K562 (cell line): Measurements from ENCODE around the gene CTDSP2. TPM values are rescaled to one million over a fixed set of nuclear protein-coding genes. Genes with fewer than 3 reads are reported as not detected.

ENCODE experiments used
- ATAC-seq: fragments of 200-7000 bp; cut with Tn5 transposase; 3 replicates; pipeline ENCODE4 v1.9.1; 2020; ENCODE audit warnings: moderate library complexity
- BruUV-seq: library from RNA; stranded (reverse); fragments of 400-500 nt; replicated peaks from 2 replicates; lab custom pipeline; 2021; lab: Mats Ljungman, UMichigan
- CTCF ChIA-PET: fragments of 300-600 bp; formaldehyde crosslinking; extraction: SDS; loops from one replicate; lab custom pipeline; 2021; ENCODE audit warnings: low intra/inter-chr PET ratio; lab: Yijun Ruan, JAX
- POLR2A ChIA-PET: fragments of 300-600, 350-650 bp; sonication (Branson Sonifier 250); formaldehyde crosslinking; extraction: SDS; loops from one replicate; lab custom pipeline; 2021; ENCODE audit warnings: antibody characterized with exemption, inconsistent platforms; lab: Yijun Ruan, JAX
- DNase-seq, 4 experiments: peaks; one replicate each; pipeline versions ENCODE4 v3.0.0 to v3.0.0-alpha.2; 2011 to 2018; ENCODE audit warnings: low spot score in 3 of 4, mixed read lengths in 3 of 4; ENCODE audit errors: extremely low read depth in 1 of 4
- FAIRE-seq: peaks from 2 replicates; lab custom pipeline; 2011; peaks lifted over from hg19 to GRCh38; lab: Jason Lieb, UNC
- H2AFZ ChIP-seq: 2 replicates; pipeline ENCODE4 v1.6.0; 2011; ENCODE audit warnings: low read depth, low read length, control low read depth, inconsistent platforms
- H3K27ac ChIP-seq: fragments of 200-600 bp; 3 replicates; pipeline ENCODE4 v1.8.0; 2011; ENCODE audit warnings: low read depth, mild to moderate bottlenecking, control low read depth, inconsistent platforms, low read length, moderate library complexity, mixed read lengths; ENCODE audit errors: extremely low read depth
- H3K27me3 ChIP-seq, 2 experiments: fragments of 300-600 bp in 1 of 2; 2 replicates in 1 of 2; 3 replicates in 1 of 2; pipeline versions ENCODE4 v1.6.0 to v1.8.0; 2011; ENCODE audit warnings: inconsistent platforms in 2 of 2, low read length in 2 of 2, mild to moderate bottlenecking in 1 of 2, mixed read lengths in 1 of 2, moderate library complexity in 1 of 2; ENCODE audit not compliant: control insufficient read depth in 2 of 2, insufficient read depth in 2 of 2
- H3K36me3 ChIP-seq: fragments of 300-600 bp; 3 replicates; pipeline ENCODE4 v1.8.0; 2011; ENCODE audit warnings: mild to moderate bottlenecking, low read length, inconsistent platforms; ENCODE audit not compliant: control insufficient read depth, insufficient read depth
- H3K4me1 ChIP-seq, 2 experiments: fragments of 200-600 bp in 1 of 2; replicated peaks in 1 of 2; 2 replicates in 1 of 2; 3 replicates in 1 of 2; pipeline versions ENCODE4 v1.5.1 to v1.8.0; 2011; ENCODE audit warnings: inconsistent platforms in 2 of 2, low read length in 2 of 2, mild to moderate bottlenecking in 1 of 2, mixed read lengths in 1 of 2, moderate library complexity in 1 of 2; ENCODE audit not compliant: control insufficient read depth in 2 of 2, insufficient read depth in 2 of 2
- H3K4me2 ChIP-seq: 2 replicates; pipeline ENCODE4 v1.6.1; 2011; ENCODE audit warnings: low read length, control low read depth, inconsistent platforms, mixed read lengths; ENCODE audit not compliant: insufficient read depth
- H3K4me3 ChIP-seq: fragments of 200-600 bp; sonication (generic), shearing (Covaris generic); 2 replicates; pipeline ENCODE4 v1.5.1; 2016; ENCODE audit warnings: control low read depth, inconsistent platforms
- H3K79me2 ChIP-seq: fragments of 200-600 bp; 3 replicates; pipeline ENCODE4 v1.8.0; 2011; ENCODE audit warnings: low read length, inconsistent platforms; ENCODE audit not compliant: control insufficient read depth, insufficient read depth
- H3K9ac ChIP-seq, 2 experiments: 2 replicates each; pipeline versions ENCODE4 v1.6.0 to v1.6.1; 2011; ENCODE audit warnings: low read depth in 2 of 2, low read length in 2 of 2, control low read depth in 1 of 2, inconsistent platforms in 1 of 2, mild to moderate bottlenecking in 1 of 2, mixed read lengths in 1 of 2; ENCODE audit not compliant: insufficient read depth in 1 of 2
- H3K9me1 ChIP-seq: one replicate; pipeline ENCODE4 v1.6.0; 2011; ENCODE audit warnings: inconsistent platforms, mild to moderate bottlenecking, low read length, moderate library complexity; ENCODE audit not compliant: control insufficient read depth, insufficient read depth
- H3K9me3 ChIP-seq: replicated peaks from 2 replicates; pipeline ENCODE4 v1.5.1; 2011; ENCODE audit warnings: low read depth, low read length, inconsistent platforms; ENCODE audit not compliant: control insufficient read depth, insufficient read depth
- H4K20me1 ChIP-seq: replicated peaks from 2 replicates; pipeline ENCODE4 v1.6.1; 2011; ENCODE audit warnings: low read length, inconsistent platforms, mixed read lengths; ENCODE audit not compliant: control insufficient read depth, insufficient read depth
- CC2D1A ChIP-seq: fragments of 450-650 bp; IDR thresholded peaks from 2 replicates; pipeline ENCODE4 v1.6.1; 2017; ENCODE audit warnings: mild to moderate bottlenecking
- CXXC5 ChIP-seq: fragments of 250-450 bp; sonication (Bioruptor Pico); IDR thresholded peaks from 2 replicates; pipeline ENCODE4 v1.8.0; 2022; ENCODE audit warnings: inconsistent platforms, mild to moderate bottlenecking, moderate library complexity
- FOXK1 ChIP-seq: sonication (generic); formaldehyde crosslinking; IDR thresholded peaks from 2 replicates; pipeline ENCODE4 v1.8.0; 2022; ENCODE audit warnings: missing genetic modification reagents, mild to moderate bottlenecking, borderline replicate concordance
- FOXK2 ChIP-seq, 2 experiments: fragments of 450-650 bp; IDR thresholded peaks in 1 of 2; conservative IDR thresholded peaks in 1 of 2; 2 replicates each; pipeline ENCODE4 v1.6.1; 2016; ENCODE audit warnings: low read depth in 2 of 2, mild to moderate bottlenecking in 1 of 2
- GTF2A2 ChIP-seq: IDR thresholded peaks from 2 replicates; pipeline ENCODE4 v1.6.1; 2016; ENCODE audit warnings: mild to moderate bottlenecking, missing genetic modification characterization, missing compliant biosample characterization
- HDAC3 ChIP-seq: fragments of 450-650 bp; IDR thresholded peaks from 2 replicates; pipeline ENCODE4 v1.6.1; 2018; ENCODE audit warnings: borderline replicate concordance, mild to moderate bottlenecking, moderate library complexity; ENCODE audit not compliant: partially characterized antibody
- KHSRP ChIP-seq: fragments of 450-650 bp; IDR thresholded peaks from 2 replicates; pipeline ENCODE4 v1.6.1; 2017
- KLF10 ChIP-seq: fragments of 250-450 bp; sonication (Bioruptor Pico); IDR thresholded peaks from 2 replicates; pipeline ENCODE4 v1.6.1; 2021; ENCODE audit warnings: matching md5 sums
- LEF1 ChIP-seq: fragments of 450-650 bp; IDR thresholded peaks from 2 replicates; pipeline ENCODE4 v1.6.1; 2016; ENCODE audit warnings: mild to moderate bottlenecking
- MITF ChIP-seq: IDR thresholded peaks from 2 replicates; pipeline ENCODE4 v1.6.1; 2014; ENCODE audit warnings: antibody characterized with exemption
- MLLT1 ChIP-seq, 2 experiments: fragments of 450-650 bp; IDR thresholded peaks; 2 replicates each; pipeline ENCODE4 v1.6.1; 2016
- MYNN ChIP-seq, 2 experiments: sonication (generic); formaldehyde crosslinking in 1 of 2; IDR thresholded peaks; 2 replicates each; pipeline versions ENCODE4 v1.5.0 to v1.6.1; 2016 to 2020; ENCODE audit warnings: antibody characterized with exemption in 1 of 2, missing genetic modification reagents in 1 of 2
- NFIC ChIP-seq: fragments of 450-650 bp; IDR thresholded peaks from 2 replicates; pipeline ENCODE4 v1.6.1; 2017; ENCODE audit warnings: mild to moderate bottlenecking, inconsistent platforms
- SNAPC5 ChIP-seq: fragments of 250-450 bp; sonication (Bioruptor Pico); IDR thresholded peaks from 2 replicates; pipeline ENCODE4 v1.8.0; 2021; ENCODE audit warnings: moderate library complexity, mild to moderate bottlenecking, inconsistent platforms
- TOE1 ChIP-seq, 2 experiments: fragments of 450-650 bp in 1 of 2; sonication (generic) in 1 of 2; formaldehyde crosslinking in 1 of 2; IDR thresholded peaks; 2 replicates each; pipeline versions ENCODE4 v1.7.1 to v1.8.0; 2016 to 2022; ENCODE audit warnings: borderline replicate concordance in 2 of 2, mild to moderate bottlenecking in 2 of 2, antibody characterized with exemption in 1 of 2, inconsistent platforms in 1 of 2, low read depth in 1 of 2, missing genetic modification reagents in 1 of 2, moderate library complexity in 1 of 2
- ZFP36 ChIP-seq: fragments of 150-350 bp; IDR thresholded peaks from 2 replicates; pipeline ENCODE4 v1.6.1; 2018; ENCODE audit warnings: low read length, low read depth; ENCODE audit not compliant: partially characterized antibody
- ZNF184 ChIP-seq: sonication (generic); formaldehyde crosslinking; IDR thresholded peaks from 2 replicates; pipeline ENCODE4 v1.5.0; 2020; ENCODE audit warnings: missing genetic modification reagents
- ZNF274 ChIP-seq: IDR thresholded peaks from 2 replicates; pipeline ENCODE4 v1.6.1; 2011; ENCODE audit warnings: low read depth, mild to moderate bottlenecking, low read length, moderate library complexity, borderline replicate concordance
- WGBS: fragments of 100-300 bp; shearing (Covaris generic); methylation state at CpG from one replicate; pipeline ENCODE4 v1.1.6; 2016; ENCODE audit warnings: low coverage, mixed read lengths; ENCODE audit not compliant: insufficient coverage; ENCODE audit errors: missing lambda C conversion rate; 5-methylcytosine and 5-hydroxymethylcytosine counted together
- in situ Hi-C: fragments of 300-500 bp; cut with MboI; formaldehyde crosslinking; loops from 4 replicates; pipeline ENCODE4 v1.15.0; 2018; ENCODE audit warnings: inconsistent platforms, mixed read lengths
- intact Hi-C: fragments of 100-400 bp; cut with micrococcal nuclease; formaldehyde crosslinking; loops from 2 replicates; pipeline ENCODE4 v1.14.2; 2022
- polyA plus RNA-seq, 8 experiments: library from polyadenylated mRNA; depleted of rRNA in 4 of 8; stranded (reverse) in 5 of 8; unstranded in 3 of 8; fragments of >200 nt; fragmentation: Nextera tagmentation in 2 of 8; fragmentation: Illumina TruSeq in 1 of 8; extraction: Ambion mirVana in 2 of 8; extraction: Trizol in 1 of 8; gene quantifications; 2 replicates each; pipeline versions ENCODE4 v1.2.1 to v1.2.3, GENCODE V29; 2011 to 2014; ENCODE audit warnings: inconsistent platforms in 1 of 8, missing spikeins in 1 of 8
- total RNA-seq, 7 experiments: library from RNA; depleted of rRNA in 6 of 7; stranded (reverse); fragments of >200 nt in 6 of 7; fragmentation: Illumina TruSeq in 2 of 7; extraction: Trizol in 2 of 7; gene quantifications; 2 replicates each; pipeline versions ENCODE4 v1.2.1 to v1.2.3, GENCODE V29; 2011 to 2021; ENCODE audit warnings: low replicate concordance in 1 of 7

Gene CTDSP2
- total and polyA plus RNA-seq, 9 of the 15 experiments (the other 6 are each of a cell fraction or from before 2014, with no cell fraction given) = 20.4 to 108 (median 47.7) TPM

GRCh38 chr12:57893431-57894353, 47.2 kb upstream of the CTDSP2 start:
- peak overlapping the region; percentile 44 for H3K4me2 ChIP-seq
- ChIA-PET CTCF (interaction anchor here (1.1 kb wide), 1 partner anchor 63 kb away, joined by 4 read pairs; no protein-coding TSS in a partner anchor), POLR2A (interaction anchor here (0.6 to 2.3 kb wide), 9 partner anchors 10 to 75 kb away, joined by 3 to 9 read pairs (median 3); no protein-coding TSS in a partner anchor)
- in situ Hi-C loops (no loop called here), intact Hi-C loops (no loop called here)
- no peak overlapping the region for H3K4me3 ChIP-seq
- no peaks in the 10 kb centered on the region for H3K9me3 ChIP-seq
- WGBS = 52% methylated on average over 12 of the region's 13 CpGs
- no peaks in the 10 kb centered on the region for H4K20me1 ChIP-seq
- no TSS peak for BruUV-seq
- peak overlapping the region; percentile 92 for H2AFZ ChIP-seq
- ATAC-seq (peak; percentile 59), FAIRE-seq (no peak), DNase-seq (peak in 3 of 4 experiments; percentile 20 to 53 (median 42))
- H3K9ac ChIP-seq = peak overlapping the region; percentile 48 to 77; a peak in 3 of 4 replicates
- H3K36me3 ChIP-seq = no peaks in the 10 kb centered on the region
- H3K4me1 ChIP-seq = peaks cover 31 to 36% of the 10 kb centered on the region in 2 experiments
- no peaks in the 10 kb centered on the region for H3K79me2 ChIP-seq
- H3K9me1 ChIP-seq = no peaks in the 10 kb centered on the region
- no peaks in the 10 kb centered on the region for H3K27me3 ChIP-seq
- H3K27ac ChIP-seq = peak overlapping the region; percentile 54; the same call in 2 of the 3 replicates
- peak in 1 of 2 experiments; percentile 33; a peak in 1 of 4 replicates for TF ChIP-seq FOXK2 (conservative IDR thresholded peaks at IDR 0.05 in 1 of 2, IDR thresholded peaks at IDR 0.05 in 1 of 2; ENCODE audit: low read depth in 2 of 2)
- TF ChIP-seq NFIC = peak; percentile 91
- TF ChIP-seq SNAPC5 (CRISPR knock-in tag) = no peak
- TF ChIP-seq LEF1 = peak; percentile 91; the same call in 1 of the 2 replicates
- no peak for TF ChIP-seq MITF
- TF ChIP-seq CXXC5 (CRISPR knock-in tag) = 0 out of 2 replicates have a peak, but pooled peaks have one; percentile 12
- TF ChIP-seq CC2D1A = no peak
- no peak for TF ChIP-seq FOXK1 (CRISPR knock-in tag)
- no peak for TF ChIP-seq HDAC3
- peak; percentile 18 for TF ChIP-seq ZFP36
- no peak for TF ChIP-seq ZNF184 (CRISPR knock-in tag)
- TF ChIP-seq TOE1 (IDR thresholded peaks at IDR 0.05; ENCODE audit: borderline replicate concordance) = peak; percentile 54; the same call in 1 of the 2 replicates
- no peak for TF ChIP-seq TOE1 (CRISPR knock-in tag; IDR thresholded peaks at IDR 0.05; ENCODE audit: borderline replicate concordance, low read depth)
- no peak for TF ChIP-seq ZNF274
- no peak for TF ChIP-seq MLLT1 (IDR thresholded peaks at IDR 0.05)
- TF ChIP-seq GTF2A2 (tag) = 0 out of 2 replicates have a peak, but pooled peaks have one; percentile 20
- no peak for TF ChIP-seq KLF10 (CRISPR knock-in tag)
- TF ChIP-seq MYNN (IDR thresholded peaks at IDR 0.05) = no peak
- no peak for TF ChIP-seq MYNN (CRISPR knock-in tag; IDR thresholded peaks at IDR 0.05)
- TF ChIP-seq KHSRP = no peak
